PFSK-1 (cell line): ENCODE measurements around the gene TENT4A.

Source experiments
- FOXP2 ChIP-seq: optimal IDR thresholded peaks from 2 replicates; pipeline ENCODE3; 2011; ENCODE audit warnings: borderline replicate concordance, control low read depth, inconsistent platforms; ENCODE audit not compliant: insufficient read depth; ENCODE audit errors: extremely low read length, extremely low read depth
- POLR2AphosphoS5 ChIP-seq: IDR thresholded peaks from 2 replicates; pipeline ENCODE4 v1.6.1; 2012; ENCODE audit warnings: low read depth, mild to moderate bottlenecking, control low read depth, low read length, moderate library complexity
- SIN3A ChIP-seq: IDR thresholded peaks from 2 replicates; pipeline ENCODE4 v1.6.1; 2012; ENCODE audit warnings: mild to moderate bottlenecking, low read length, moderate library complexity, borderline replicate concordance; ENCODE audit not compliant: insufficient read depth
- TAF1 ChIP-seq: IDR thresholded peaks from 2 replicates; pipeline ENCODE4 v1.6.1; 2012; ENCODE audit warnings: low read length, control low read depth, borderline replicate concordance; ENCODE audit not compliant: insufficient read depth
- TF ChIP-seq, protein P1 (sequence below), 2 experiments: IDR thresholded peaks; 2 replicates each; pipeline versions ENCODE4 v1.6.1 to v1.8.0; 2011 to 2012; ENCODE audit warnings: low read depth in 2 of 2, low read length in 2 of 2, control low read depth in 1 of 2, inconsistent platforms in 1 of 2, mild to moderate bottlenecking in 1 of 2, moderate library complexity in 1 of 2; ENCODE audit not compliant: insufficient read depth in 1 of 2

TENT4A gene

DNA sequence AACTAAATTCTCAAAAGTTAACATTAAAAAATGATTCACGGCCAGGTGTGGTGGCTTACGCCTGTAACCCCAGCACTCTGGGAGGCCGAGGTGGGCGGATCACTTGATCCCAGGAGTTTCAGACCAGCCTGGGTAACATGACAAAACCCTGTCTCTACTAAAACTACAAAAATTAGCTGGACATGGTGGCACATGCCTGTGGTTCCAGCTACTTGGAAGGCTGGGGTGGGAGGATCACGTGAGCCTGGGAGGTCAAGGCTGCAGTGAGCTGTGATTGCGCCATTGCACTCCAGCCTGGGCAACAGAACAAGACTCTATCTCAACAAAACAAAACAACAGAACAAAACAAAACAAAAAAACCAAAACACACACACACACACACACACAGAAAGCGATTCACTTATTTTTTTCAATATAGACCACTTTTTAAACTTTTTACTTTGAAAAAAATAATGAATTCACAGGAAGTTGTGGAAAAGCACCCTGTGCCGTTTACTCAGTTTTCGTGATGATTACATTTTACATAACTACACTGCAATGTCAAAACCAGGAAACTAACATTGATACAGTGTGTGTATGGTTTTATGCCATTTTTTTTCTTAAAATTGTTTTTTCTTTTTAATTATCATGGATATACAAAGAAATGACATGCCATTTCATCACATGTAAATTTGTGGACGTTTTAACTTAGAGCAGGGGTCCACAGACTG lies 73.7 kb downstream of the TENT4A start:
- TF ChIP-seq SIN3A (no peak), POLR2AphosphoS5 (no peak), TAF1 (no peak), FOXP2 (no peak)
- TF ChIP-seq, protein P1, sequence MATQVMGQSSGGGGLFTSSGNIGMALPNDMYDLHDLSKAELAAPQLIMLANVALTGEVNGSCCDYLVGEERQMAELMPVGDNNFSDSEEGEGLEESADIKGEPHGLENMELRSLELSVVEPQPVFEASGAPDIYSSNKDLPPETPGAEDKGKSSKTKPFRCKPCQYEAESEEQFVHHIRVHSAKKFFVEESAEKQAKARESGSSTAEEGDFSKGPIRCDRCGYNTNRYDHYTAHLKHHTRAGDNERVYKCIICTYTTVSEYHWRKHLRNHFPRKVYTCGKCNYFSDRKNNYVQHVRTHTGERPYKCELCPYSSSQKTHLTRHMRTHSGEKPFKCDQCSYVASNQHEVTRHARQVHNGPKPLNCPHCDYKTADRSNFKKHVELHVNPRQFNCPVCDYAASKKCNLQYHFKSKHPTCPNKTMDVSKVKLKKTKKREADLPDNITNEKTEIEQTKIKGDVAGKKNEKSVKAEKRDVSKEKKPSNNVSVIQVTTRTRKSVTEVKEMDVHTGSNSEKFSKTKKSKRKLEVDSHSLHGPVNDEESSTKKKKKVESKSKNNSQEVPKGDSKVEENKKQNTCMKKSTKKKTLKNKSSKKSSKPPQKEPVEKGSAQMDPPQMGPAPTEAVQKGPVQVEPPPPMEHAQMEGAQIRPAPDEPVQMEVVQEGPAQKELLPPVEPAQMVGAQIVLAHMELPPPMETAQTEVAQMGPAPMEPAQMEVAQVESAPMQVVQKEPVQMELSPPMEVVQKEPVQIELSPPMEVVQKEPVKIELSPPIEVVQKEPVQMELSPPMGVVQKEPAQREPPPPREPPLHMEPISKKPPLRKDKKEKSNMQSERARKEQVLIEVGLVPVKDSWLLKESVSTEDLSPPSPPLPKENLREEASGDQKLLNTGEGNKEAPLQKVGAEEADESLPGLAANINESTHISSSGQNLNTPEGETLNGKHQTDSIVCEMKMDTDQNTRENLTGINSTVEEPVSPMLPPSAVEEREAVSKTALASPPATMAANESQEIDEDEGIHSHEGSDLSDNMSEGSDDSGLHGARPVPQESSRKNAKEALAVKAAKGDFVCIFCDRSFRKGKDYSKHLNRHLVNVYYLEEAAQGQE (IDR thresholded peaks at IDR 0.05; ENCODE audit: insufficient read depth in 1 of 2, low read depth in 2 of 2, low read length in 2 of 2), result no peak

GRCh38 chr5:6787941-6788340 lies 74.7 kb downstream of the TENT4A start:
- TF ChIP-seq SIN3A, result no peak
- TF ChIP-seq, protein P1 (IDR thresholded peaks at IDR 0.05; ENCODE audit: insufficient read depth in 1 of 2, low read depth in 2 of 2, low read length in 2 of 2), result no peak
- TF ChIP-seq FOXP2, result no peak
- no peak for TF ChIP-seq TAF1
- TF ChIP-seq POLR2AphosphoS5, result no peak

DNA sequence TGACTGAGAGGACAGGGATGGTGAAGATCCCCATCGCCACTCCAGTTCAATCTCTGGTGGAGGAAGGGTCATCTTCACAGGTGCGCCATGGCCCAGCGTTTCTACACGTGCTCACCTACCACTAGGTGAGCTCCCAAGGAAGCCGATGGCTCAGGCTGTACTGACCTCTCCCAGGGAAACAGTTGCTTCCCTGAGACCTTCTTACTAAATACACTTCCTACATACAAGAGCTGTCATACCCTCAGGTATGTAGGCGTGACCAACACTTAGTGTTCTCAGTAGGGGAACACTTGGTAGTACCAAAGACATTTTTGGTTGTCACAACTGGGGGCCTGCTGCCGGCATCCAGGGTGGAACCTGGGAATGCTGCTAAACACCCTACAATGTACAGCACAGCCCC lies 75.2 kb downstream of the TENT4A start:
- TF ChIP-seq SIN3A, result no peak
- TF ChIP-seq FOXP2, result no peak
- TF ChIP-seq, protein P1 (IDR thresholded peaks at IDR 0.05; ENCODE audit: insufficient read depth in 1 of 2, low read depth in 2 of 2, low read length in 2 of 2), result no peak
- TF ChIP-seq TAF1, result no peak
- no peak for TF ChIP-seq POLR2AphosphoS5

DNA sequence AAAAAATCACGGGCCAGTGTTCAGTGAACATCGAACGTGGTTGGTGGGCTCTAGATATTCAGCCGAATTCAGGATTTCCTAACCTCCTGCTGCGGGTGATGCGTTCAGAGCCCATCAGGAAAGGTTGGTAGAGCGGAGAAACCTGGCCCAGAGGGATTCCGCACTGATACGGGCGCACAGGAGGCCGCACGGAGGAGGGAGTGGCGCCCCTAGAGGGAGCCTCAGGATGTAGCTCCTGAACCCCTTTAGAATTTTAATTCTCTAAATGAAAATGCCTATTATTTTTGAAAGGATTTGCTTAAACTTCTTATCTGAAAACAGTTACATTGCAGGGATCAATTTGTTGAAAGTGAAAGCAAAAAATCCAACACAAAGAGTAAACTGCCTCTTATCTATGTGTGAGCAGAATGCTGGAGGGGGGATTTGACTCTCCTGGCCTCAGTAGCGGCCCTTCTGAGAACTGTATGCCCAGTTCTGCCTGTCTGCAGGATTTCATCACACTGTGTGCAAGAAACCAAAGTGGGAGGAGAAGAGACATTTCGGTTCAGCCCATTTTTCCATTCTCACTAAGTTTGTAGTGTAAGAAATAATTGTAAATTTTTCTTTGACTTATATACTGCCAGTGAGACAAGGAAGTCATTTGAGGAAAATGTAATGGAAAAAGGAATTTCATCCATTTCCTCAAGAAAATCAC lies 75.9 kb downstream of the TENT4A start:
- TF ChIP-seq POLR2AphosphoS5 (no peak), FOXP2 (no peak)

DNA sequence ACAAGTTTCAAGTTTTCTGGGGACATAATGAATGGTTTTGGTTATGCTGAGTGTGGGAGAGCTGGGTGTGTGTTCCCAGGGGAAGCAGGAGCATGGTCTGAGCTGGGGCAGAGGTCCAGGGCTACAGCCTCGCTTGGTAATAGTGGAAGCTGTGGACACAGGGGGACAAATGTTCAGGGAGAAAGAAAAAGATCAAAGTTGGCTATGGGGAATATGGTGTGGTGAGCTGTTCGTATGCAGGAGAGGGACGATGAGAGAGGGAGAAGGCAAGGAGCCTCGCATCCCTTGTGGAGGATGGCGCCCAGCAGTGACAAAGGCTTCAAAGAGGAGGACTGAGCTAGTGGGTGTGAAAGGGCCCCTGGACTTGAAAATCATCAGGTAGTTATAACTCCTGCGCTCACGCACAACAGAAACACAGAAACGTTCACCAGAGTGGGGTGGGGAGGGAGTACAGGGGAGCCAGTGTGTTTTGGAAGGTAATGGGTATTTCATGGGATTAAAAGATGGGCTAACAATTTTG lies 77.2 kb downstream of the TENT4A start:
- TF ChIP-seq SIN3A (no peak), POLR2AphosphoS5 (no peak), TAF1 (no peak), FOXP2 (no peak)
- TF ChIP-seq, protein P1 (IDR thresholded peaks at IDR 0.05; ENCODE audit: insufficient read depth in 1 of 2, low read depth in 2 of 2, low read length in 2 of 2), result no peak
